Ramos (cell line): Measurements from ENCODE around the gene SLC30A1.
"Not testable (repeated sequence)": the region's sequence is repeated elsewhere in the genome, so short reads cannot be mapped to it uniquely, and the experiment has no call there.

Experiments used
- in situ Hi-C: fragments of 300-500 bp; cut with MboI; formaldehyde crosslinking; loops from one replicate; pipeline ENCODE4 v1.14.3; 2022; ENCODE audit warnings: low sequenced_read_pairs; ENCODE audit not compliant: unreplicated experiment

Gene SLC30A1

GRCh38 chr1:211588711-211589110, 9.8 kb upstream of the SLC30A1 start:
- in situ Hi-C loops: no loop called here

DNA sequence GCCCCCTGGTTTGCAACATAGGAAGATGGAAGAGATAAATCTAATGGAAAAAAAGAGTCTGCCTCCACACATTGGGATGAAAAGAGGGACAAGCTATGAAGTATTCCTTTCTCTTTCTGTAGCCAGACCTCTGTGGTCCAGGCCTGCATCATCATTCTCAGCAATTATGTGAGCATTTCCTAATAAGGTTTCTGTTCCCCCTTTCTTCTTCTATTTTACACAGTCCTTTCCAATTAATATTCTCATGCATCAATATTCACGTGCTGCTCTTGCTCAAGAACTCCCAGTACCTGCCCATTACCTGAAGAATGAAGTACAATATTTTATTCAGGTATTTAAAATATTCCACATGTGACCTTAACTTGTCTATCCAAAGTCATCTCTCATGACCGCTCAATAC, 8.2 kb upstream of the SLC30A1 start:
- in situ Hi-C loops: no loop called here

GRCh38 chr1:211586538-211586937, 7.6 kb upstream of the SLC30A1 start:
- in situ Hi-C loops: no loop called here

GRCh38 chr1:211583011-211583992, 4.3 kb upstream of the SLC30A1 start:
- in situ Hi-C loops: no loop called here

DNA sequence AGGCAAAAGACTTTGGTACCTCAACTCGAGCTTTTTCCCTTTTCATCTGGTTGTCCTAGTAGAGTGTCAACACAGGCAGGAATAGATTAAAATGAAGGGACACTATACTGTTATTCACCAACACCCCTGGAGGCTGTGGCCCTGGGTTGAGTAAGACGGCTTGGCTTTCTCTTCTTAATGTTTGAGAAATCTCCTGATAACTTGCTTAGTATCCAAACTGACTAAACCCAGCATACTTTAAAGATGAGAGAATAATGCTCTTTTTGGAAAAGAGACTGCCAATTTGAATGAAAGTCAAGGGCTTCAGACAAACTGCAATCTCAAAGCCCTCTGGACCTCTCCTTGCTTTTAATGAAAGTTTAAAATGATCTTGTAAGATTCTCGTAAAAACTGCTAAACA, 2.6 kb upstream of the SLC30A1 start:
- in situ Hi-C loops: no loop called here

- in situ Hi-C loops: no loop called here
Measured at GRCh38 chr1:211580303-211580687, 1.3 kb upstream of the SLC30A1 start.

DNA sequence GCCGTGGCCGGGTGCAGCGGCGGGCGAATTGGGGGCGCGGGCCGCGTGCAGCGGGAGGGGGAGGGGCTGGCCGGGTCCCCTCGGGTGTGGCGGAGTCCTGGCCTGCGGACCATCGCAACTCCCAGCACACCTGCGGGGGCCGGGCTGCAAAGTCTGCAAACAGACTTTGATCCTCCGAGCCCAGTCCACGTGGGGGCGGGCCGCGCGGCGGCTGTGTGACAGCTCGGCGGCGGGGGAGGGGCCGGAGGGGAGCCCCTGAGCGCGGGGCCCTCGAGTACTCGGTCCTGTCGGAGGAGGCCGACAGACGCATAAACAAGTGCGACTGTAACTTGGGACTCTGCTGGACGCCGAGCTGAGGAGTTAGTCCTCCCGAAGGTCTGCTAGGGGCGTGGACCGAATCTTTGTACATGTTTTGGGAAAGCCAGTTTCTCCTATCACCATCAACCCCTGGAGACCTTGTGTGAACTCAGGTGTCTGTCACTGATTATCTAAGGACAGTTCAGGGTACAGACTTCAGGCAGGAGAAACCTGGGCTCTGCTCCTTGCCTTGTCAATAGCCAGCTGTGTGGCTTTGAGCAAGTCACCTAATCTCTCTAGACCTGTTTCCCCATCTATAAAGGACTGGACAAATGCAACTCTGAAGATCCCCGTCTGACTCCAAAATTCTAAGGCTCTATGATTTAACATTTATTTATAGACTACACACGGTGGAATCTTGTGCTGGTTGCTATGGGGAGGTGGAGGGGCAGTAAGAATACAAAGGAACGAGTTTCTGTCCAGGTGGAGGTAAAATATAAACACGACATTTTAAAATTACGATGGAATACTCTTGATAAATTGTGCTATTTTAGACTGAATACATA, 710 bp upstream of the SLC30A1 start:
- in situ Hi-C loops: no loop called here

DNA sequence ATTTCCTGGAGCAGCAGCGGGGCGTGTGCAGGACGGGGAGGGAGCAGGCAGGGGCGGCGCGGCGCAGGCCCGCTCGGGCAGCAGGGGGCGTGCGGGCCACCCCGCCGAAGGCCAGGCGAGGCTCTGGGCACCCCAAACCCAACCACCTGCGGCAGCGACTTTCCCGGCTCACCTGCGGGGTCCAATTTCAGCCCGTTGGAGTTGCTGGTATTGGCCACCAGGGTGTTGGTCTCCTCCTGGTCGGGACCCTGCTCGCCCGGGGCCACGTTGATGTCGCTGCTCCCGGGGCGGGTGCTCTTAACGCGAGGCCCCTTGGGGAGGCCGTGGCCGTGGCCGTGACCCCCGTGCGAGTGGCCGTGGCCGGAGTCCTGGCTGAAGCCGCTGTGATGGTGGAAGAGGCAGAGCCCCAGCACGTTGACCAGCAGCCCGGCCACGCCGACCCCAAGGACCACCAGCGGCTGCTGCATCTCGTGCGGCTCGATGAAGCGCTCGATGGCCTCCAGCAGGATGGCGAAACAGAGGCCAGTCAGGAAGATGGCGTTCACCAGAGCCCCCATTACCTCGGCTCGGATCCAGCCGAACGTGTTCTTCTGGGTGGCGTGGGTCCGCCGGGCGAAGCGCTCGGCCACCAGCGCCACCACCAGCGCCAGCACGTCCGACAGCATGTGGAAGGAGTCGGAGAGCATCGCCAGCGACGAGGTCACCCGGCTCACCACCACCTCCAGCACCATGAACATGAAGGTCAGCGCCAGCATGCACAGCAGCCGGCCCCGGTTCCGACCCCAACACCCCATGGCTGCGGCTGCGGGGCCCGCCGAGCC, 932 bp downstream of the SLC30A1 start:
- in situ Hi-C loops: no loop called here

DNA sequence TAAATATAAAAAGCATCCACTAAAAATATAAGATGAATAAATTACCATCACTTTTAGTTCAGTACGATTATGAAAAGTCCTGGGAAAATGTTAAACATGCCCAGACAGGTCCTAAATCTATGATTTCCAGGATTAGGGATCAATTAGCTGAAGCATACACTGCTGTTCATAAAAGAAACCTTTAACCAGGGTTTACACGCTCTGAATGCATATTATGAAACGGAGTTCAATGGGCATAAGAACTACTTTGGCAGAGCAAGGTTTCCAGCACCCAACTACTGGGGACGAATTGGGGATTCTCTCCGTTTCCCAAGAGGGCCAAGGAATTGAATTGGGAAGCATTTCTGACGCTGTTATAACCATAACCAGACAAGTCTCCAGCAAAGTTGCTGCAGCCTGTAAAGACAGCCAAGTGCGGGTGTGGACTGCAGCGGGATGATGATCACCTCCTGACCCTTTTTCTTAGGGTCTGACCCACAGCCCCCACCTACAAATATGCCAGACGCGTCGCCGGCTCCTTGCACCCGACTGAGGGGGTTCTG, 1.6 kb downstream of the SLC30A1 start:
- in situ Hi-C loops: no loop called here

DNA sequence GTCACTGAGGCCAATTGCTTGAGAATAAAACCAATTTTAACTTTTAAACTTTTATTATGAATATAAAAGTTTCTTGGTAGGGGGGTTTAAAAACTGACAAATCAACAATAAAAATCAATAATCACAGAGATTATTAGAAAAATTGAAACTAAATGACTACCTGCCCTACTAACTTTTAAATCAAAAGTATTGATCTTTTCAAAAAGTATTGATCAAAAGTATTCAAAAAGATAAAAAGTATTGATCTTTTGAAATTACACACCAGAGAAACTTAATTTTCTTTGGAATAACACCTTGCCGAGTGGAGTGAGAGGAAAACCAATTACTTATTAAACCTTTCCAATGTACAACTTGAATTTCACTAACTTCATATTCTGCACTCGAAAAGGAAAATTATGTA, 2.2 kb downstream of the SLC30A1 start:
- in situ Hi-C loops: no loop called here

GRCh38 chr1:211574705-211575104, 4.3 kb downstream of the SLC30A1 start:
- in situ Hi-C loops: no loop called here

DNA sequence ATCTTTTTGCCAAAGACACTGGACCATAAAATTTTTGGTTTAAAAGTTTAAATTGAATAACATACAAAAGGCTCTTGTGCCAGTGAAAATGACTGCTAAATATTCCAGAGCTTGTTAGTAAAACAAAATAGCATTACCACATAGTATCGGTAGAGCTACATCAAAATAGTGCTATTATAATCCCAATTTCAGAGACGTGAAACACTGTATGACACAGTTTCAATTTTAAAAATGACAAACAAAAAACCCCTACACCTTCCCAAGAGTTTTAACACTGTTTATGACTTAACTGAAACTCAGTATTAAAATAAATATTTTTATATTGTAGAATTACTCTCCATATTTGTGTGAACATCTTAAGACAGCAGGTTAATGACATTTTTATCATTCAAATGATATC, 7.0 kb downstream of the SLC30A1 start:
- in situ Hi-C loops: no loop called here

DNA sequence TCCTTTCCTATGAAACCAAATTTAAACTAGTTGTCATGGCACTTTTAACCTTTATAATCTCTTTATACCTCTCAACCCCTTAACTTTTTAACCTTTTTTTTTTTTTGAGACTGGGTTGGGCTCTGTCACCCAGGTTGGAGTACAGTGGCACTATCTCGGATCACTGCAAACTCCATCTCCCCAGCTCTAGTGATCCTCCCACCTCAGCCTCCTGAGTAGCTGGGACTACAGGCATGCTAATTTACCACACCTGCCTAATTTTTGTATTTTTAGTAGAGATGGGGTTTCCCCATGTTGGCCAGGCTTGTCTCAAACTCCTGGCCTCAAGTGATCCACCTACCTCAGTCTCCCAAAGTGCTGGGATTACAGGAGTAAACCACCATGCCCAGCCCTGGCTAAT, 8.6 kb downstream of the SLC30A1 start:
- in situ Hi-C loops: not testable (repeated sequence)

DNA sequence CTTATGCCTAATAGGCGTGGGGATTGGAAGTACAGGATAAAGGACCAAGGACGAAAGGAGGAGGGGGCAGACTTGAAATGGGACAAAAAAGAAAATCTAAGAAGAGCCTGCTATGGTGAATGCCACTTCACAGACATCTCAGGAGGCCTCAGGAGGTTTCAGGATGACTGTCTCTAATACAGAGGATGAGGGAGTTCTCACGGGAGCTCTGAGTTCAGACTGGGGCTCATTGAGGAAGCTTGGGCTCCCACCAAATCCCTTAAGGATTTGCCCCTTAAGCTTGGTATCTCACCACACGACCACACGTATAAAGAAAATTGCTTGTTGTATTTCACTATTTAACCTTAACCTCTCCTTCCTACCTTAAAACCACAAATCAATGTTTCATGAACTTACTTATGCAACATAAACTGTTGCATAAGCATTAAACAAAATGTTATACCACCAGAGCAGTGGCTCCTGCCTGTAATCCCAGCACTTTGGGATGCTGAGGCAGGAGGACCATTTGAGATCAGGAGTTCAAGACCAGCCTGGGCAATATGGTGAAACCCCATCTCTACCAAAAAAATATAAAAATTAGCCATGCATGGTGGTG, 12.4 kb downstream of the SLC30A1 start:
- in situ Hi-C loops: no loop called here

DNA sequence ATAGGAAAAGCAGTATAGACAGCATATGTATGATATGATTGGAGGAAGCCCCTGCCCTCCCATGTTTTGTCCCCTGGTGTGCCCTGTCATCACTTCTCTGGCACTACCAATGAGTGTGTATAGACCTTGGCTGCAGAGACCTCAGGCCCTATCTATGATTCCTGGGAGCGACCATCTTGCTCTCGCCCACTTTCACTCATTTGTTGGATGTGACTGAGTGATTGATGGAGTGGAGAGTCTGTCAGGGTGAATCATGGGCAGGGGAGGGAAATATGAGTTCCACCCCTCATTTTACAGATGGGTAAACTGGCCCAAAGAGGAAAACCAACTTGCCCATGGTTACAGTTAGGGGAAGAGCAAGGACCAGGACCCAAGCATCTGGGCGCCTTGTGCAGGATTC, 14.9 kb downstream of the SLC30A1 start:
- in situ Hi-C loops: no loop called here

GRCh38 chr1:211559222-211560010, 19.5 kb downstream of the SLC30A1 start:
- in situ Hi-C loops: no loop called here

DNA sequence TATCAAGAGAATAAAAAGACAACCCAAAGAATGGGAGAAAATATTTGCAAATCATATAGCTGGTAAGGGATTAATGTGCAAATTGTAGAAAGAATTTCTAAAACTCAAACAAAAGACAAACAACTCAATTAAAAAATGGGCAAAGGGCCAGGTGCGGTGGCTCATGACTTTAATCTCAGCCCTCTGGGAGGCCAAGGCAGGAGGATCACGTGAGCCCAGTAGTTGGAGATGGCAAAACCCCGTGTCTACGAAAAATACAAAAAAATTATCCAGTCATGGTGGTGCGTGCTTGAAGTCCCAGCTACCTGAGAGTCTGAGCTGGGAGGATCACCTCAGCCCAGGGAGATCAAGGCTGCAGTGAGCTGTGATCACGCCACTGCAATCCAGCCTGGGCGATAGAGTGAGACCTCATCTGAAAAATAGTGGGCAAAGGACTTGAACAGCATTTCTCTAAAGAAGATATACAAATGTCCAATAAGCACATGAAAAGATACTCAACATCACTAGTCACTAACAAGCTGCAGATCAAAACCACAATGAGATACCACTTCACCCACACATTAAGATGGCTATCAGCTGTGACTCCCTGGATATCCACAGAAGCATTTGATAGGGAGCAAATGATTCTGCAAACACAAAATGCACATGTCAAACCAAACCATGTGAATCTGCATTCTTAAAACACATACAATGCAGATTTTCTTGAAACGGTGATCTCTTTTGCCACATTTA, 20.9 kb downstream of the SLC30A1 start:
- in situ Hi-C loops: no loop called here

DNA sequence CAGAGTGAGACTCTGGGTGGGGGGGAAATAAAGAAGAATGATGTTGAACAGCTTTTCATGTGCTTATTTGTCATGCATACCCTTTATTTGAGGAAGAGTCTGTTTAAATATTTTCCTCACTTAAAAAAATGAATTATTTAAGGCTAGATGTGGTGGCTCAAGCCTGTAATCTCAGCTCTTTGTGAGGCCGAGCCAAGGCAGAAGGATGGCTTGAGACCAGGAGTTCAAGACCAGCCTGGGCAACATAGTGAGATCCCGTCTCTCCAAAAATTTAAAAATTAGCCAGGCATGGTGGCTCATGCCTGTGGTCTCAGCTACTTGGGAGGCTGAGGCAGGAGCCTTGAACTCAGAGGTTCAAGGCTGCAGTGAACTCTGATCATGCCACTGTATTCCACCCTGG, 25.4 kb downstream of the SLC30A1 start:
- in situ Hi-C loops: no loop called here
